PFSK-1 (cell line): ENCODE measurements around the gene PHACTR3.

ENCODE experiments used
- FOXP2 ChIP-seq: optimal IDR thresholded peaks from 2 replicates; pipeline ENCODE3; 2011; ENCODE audit warnings: borderline replicate concordance, control low read depth, inconsistent platforms; ENCODE audit not compliant: insufficient read depth; ENCODE audit errors: extremely low read length, extremely low read depth
- POLR2AphosphoS5 ChIP-seq: IDR thresholded peaks from 2 replicates; pipeline ENCODE4 v1.6.1; 2012; ENCODE audit warnings: low read depth, mild to moderate bottlenecking, control low read depth, low read length, moderate library complexity
- REST ChIP-seq, 2 experiments: IDR thresholded peaks; 2 replicates each; pipeline versions ENCODE4 v1.6.1 to v1.8.0; 2011 to 2012; ENCODE audit warnings: low read depth in 2 of 2, low read length in 2 of 2, control low read depth in 1 of 2, inconsistent platforms in 1 of 2, mild to moderate bottlenecking in 1 of 2, moderate library complexity in 1 of 2; ENCODE audit not compliant: insufficient read depth in 1 of 2
- SIN3A ChIP-seq: IDR thresholded peaks from 2 replicates; pipeline ENCODE4 v1.6.1; 2012; ENCODE audit warnings: mild to moderate bottlenecking, low read length, moderate library complexity, borderline replicate concordance; ENCODE audit not compliant: insufficient read depth
- TAF1 ChIP-seq: IDR thresholded peaks from 2 replicates; pipeline ENCODE4 v1.6.1; 2012; ENCODE audit warnings: low read length, control low read depth, borderline replicate concordance; ENCODE audit not compliant: insufficient read depth

Gene PHACTR3

GRCh38 chr20:59848182-59848581, 243.8 kb downstream of the PHACTR3 start:
- TF ChIP-seq REST (IDR thresholded peaks at IDR 0.05; ENCODE audit: insufficient read depth in 1 of 2, low read depth in 2 of 2, low read length in 2 of 2) (no peak), FOXP2 (no peak), POLR2AphosphoS5 (no peak), TAF1 (no peak), SIN3A (no peak)

GRCh38 chr20:59850018-59850641, 245.8 kb downstream of the PHACTR3 start:
- TF ChIP-seq TAF1 (no peak), FOXP2 (no peak), SIN3A (no peak), POLR2AphosphoS5 (no peak), REST (IDR thresholded peaks at IDR 0.05; ENCODE audit: insufficient read depth in 1 of 2, low read depth in 2 of 2, low read length in 2 of 2) (no peak)

- no peak for TF ChIP-seq TAF1
- TF ChIP-seq REST (IDR thresholded peaks at IDR 0.05; ENCODE audit: insufficient read depth in 1 of 2, low read depth in 2 of 2, low read length in 2 of 2) = no peak
- no peak for TF ChIP-seq FOXP2
- no peak for TF ChIP-seq SIN3A
- TF ChIP-seq POLR2AphosphoS5 = no peak
Observed at GRCh38 chr20:59857966-59858365, 253.6 kb downstream of the PHACTR3 start.

GRCh38 chr20:59858425-59858824, 254.1 kb downstream of the PHACTR3 start:
- TF ChIP-seq SIN3A (no peak), FOXP2 (no peak), POLR2AphosphoS5 (no peak), REST (IDR thresholded peaks at IDR 0.05; ENCODE audit: insufficient read depth in 1 of 2, low read depth in 2 of 2, low read length in 2 of 2) (no peak), TAF1 (no peak)
